Measurements from ENCODE around the gene DDX39B. TPM values are rescaled to one million over a fixed set of nuclear protein-coding genes. Genes with fewer than 3 reads are reported as not detected.
A peak's percentile ranks its signal among the peaks of the same experiment; 100 is the strongest.

Gene DDX39B
- total RNA-seq, 1 donor = 463 TPM

DNA sequence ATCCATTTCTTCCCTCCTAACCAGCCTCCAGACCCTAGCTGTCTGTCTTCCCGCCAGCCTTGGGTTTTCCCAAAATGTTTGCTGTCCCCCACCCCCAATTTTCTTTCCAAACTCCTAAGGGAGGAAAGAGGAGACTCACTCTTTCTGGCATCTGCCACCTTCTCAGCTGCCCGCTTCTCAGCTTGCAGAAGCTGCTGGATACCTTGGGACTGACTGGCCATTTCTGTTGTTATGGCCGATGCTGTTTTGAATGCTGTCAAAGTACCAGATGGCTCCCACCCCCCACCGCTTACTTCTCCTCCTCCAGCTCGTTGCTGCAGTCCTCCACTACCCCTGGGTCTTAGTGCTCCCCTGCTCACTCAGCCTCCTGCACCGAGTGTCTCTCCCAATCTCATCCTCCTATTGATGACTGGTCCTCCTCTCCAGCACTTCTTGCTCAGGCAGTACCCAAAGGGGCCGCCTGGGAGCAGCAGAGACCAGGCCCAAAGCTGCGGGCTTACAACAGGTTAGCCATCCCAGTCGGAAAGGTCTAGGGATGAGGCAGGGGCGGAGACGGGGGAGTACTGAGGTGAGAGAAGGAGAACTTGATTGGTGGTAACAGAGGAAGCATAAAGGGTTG is 4.6 kb upstream of the DDX39B start, which contains the start of gene ATP6V1G2:
Gene ATP6V1G2 (minus strand): TSS at position 270 of the 619 bp plus-strand sequence. CDS start 49 bp downstream, at position 221.
- TF ChIP-seq, protein P1, sequence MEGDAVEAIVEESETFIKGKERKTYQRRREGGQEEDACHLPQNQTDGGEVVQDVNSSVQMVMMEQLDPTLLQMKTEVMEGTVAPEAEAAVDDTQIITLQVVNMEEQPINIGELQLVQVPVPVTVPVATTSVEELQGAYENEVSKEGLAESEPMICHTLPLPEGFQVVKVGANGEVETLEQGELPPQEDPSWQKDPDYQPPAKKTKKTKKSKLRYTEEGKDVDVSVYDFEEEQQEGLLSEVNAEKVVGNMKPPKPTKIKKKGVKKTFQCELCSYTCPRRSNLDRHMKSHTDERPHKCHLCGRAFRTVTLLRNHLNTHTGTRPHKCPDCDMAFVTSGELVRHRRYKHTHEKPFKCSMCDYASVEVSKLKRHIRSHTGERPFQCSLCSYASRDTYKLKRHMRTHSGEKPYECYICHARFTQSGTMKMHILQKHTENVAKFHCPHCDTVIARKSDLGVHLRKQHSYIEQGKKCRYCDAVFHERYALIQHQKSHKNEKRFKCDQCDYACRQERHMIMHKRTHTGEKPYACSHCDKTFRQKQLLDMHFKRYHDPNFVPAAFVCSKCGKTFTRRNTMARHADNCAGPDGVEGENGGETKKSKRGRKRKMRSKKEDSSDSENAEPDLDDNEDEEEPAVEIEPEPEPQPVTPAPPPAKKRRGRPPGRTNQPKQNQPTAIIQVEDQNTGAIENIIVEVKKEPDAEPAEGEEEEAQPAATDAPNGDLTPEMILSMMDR (IDR thresholded peaks at IDR 0.05; ENCODE audit: insufficient read depth, low read depth, low read length) = peak; percentile 100
- DNase-seq (ENCODE audit: low read depth) = peak; percentile 93
- peak within 1 kb of the TSS; percentile 64 for H3K4me3 ChIP-seq (ENCODE audit: low read depth, low read length)

DNA sequence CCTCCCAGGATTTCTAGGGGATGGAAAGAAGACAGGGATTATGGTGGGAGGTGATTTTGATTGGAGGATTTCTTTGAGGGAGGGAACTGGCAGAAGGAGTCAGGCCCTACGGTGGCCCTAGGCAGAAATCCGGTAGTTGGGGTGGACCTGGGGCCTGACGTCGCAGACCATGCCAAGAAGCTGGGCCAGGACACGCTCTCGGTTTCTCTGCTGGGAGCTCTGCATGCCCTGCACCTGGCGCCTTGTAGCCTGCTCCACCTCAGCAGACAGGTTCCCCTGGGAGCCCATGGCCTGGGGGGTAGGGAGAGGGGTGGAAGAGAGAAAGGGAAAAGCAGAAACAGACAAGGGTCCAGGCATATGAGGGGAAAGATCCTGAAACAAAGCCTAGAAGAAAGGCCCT is 3.5 kb upstream of the DDX39B start:
- no peak overlapping the region for H3K4me3 ChIP-seq (ENCODE audit: low read depth, low read length)
- no peak for DNase-seq (ENCODE audit: low read depth)
- TF ChIP-seq, protein P1 (IDR thresholded peaks at IDR 0.05; ENCODE audit: insufficient read depth, low read depth, low read length) = no peak

- DNase-seq (ENCODE audit: low read depth) = no peak
- H3K4me3 ChIP-seq (ENCODE audit: low read depth, low read length) = no peak overlapping the region
- TF ChIP-seq, protein P1 (IDR thresholded peaks at IDR 0.05; ENCODE audit: insufficient read depth, low read depth, low read length) = no peak
Measured at GRCh38 chr6:31544676-31545075, 2.9 kb upstream of the DDX39B start.

- H3K4me3 ChIP-seq (ENCODE audit: low read depth, low read length) = no peak overlapping the region
- TF ChIP-seq, protein P1 (IDR thresholded peaks at IDR 0.05; ENCODE audit: insufficient read depth, low read depth, low read length) = no peak
- DNase-seq (ENCODE audit: low read depth) = no peak
Measured at GRCh38 chr6:31543639-31544038, 1.8 kb upstream of the DDX39B start.

- H3K4me3 ChIP-seq (ENCODE audit: low read depth, low read length) = peak overlapping the region; percentile 73
- TF ChIP-seq, protein P1 (IDR thresholded peaks at IDR 0.05; ENCODE audit: insufficient read depth, low read depth, low read length) = no peak
- DNase-seq (ENCODE audit: low read depth) = peak; percentile 76
Measured at GRCh38 chr6:31541059-31541657, 645 bp downstream of the DDX39B start.

GRCh38 chr6:31540640-31541039 is 1.2 kb downstream of the DDX39B start:
- DNase-seq (ENCODE audit: low read depth) = no peak
- peak overlapping the region; percentile 73 for H3K4me3 ChIP-seq (ENCODE audit: low read depth, low read length)
- TF ChIP-seq, protein P1 (IDR thresholded peaks at IDR 0.05; ENCODE audit: insufficient read depth, low read depth, low read length) = no peak
